ENCODE data around the gene POP5. TPM values are rescaled to one million over a fixed set of nuclear protein-coding genes. Genes with fewer than 3 reads are reported as not detected.

Gene POP5
- total RNA-seq, 1 experiment from 2014 or later: 43.7 TPM

- Histone ChIP-seq H3K9me3 (ENCODE audit: control insufficient read depth, insufficient read depth, low read depth, low read length) (no peaks in the 10 kb centered on the region), H3K27ac (ENCODE audit: low read length) (no peak overlapping the region), H3K4me3 (ENCODE audit: low read depth in 2 of 2, low read length in 2 of 2) (no peak overlapping the region), H3K4me1 (ENCODE audit: control insufficient read depth, insufficient read depth, low read length) (peaks cover 8% of the 10 kb centered on the region), H3K27me3 (ENCODE audit: control insufficient read depth, insufficient read depth, low read length) (no peaks in the 10 kb centered on the region), H3K36me3 (ENCODE audit: control insufficient read depth, insufficient read depth, low read length) (no peaks in the 10 kb centered on the region)
- BruUV-seq (replicated peaks): no TSS peak
- in situ Hi-C loops (cut with HindIII; ENCODE audit: low pct_unique_long_range_greater_than_20kb, low sequenced_read_pairs) (no loop called here), intact Hi-C loops (cut with micrococcal nuclease; ENCODE audit: unreplicated experiment) (no loop called here)
- DNase-seq (ENCODE audit: low read depth, low spot score): no peak
- POLR2A ChIA-PET: no interaction called here
- no peak for ATAC-seq
- CTCF ChIA-PET: interaction anchor here (0.6 kb wide), 1 partner anchor 113 kb away, joined by 7 read pairs; no protein-coding TSS in a partner anchor
- TF ChIP-seq REST (IDR thresholded peaks at IDR 0.05; ENCODE audit: insufficient read depth in 1 of 2, low read depth in 2 of 2, low read length in 1 of 2): no peak
- TF ChIP-seq CTCF (IDR thresholded peaks at IDR 0.05): no peak
- no peak for TF ChIP-seq SIN3A (IDR thresholded peaks at IDR 0.05; ENCODE audit: borderline replicate concordance, insufficient read depth, low read depth, low read length)
- TF ChIP-seq POLR2AphosphoS5 (IDR thresholded peaks at IDR 0.05; ENCODE audit: low read depth, low read length): no peak
- no peak for TF ChIP-seq TCF7L2 (IDR thresholded peaks at IDR 0.05; ENCODE audit: low read depth, low read length)
Measured at GRCh38 chr12:120596901-120597300, 15.7 kb upstream of the POP5 start.

GRCh38 chr12:120592121-120593049 lies 11.2 kb upstream of the POP5 start:
- Histone ChIP-seq H3K27ac (ENCODE audit: low read length) (no peak overlapping the region), H3K9me3 (ENCODE audit: control insufficient read depth, insufficient read depth, low read depth, low read length) (no peaks in the 10 kb centered on the region), H3K4me1 (ENCODE audit: control insufficient read depth, insufficient read depth, low read length) (no peaks in the 10 kb centered on the region), H3K27me3 (ENCODE audit: control insufficient read depth, insufficient read depth, low read length) (no peaks in the 10 kb centered on the region), H3K36me3 (ENCODE audit: control insufficient read depth, insufficient read depth, low read length) (no peaks in the 10 kb centered on the region), H3K4me3 (ENCODE audit: low read depth in 2 of 2, low read length in 2 of 2) (no peak overlapping the region)
- in situ Hi-C loops (cut with HindIII; ENCODE audit: low pct_unique_long_range_greater_than_20kb, low sequenced_read_pairs) (no loop called here), intact Hi-C loops (cut with micrococcal nuclease; ENCODE audit: unreplicated experiment) (no loop called here)
- ATAC-seq (no peak), DNase-seq (ENCODE audit: low read depth, low spot score) (no peak)
- ChIA-PET POLR2A (no interaction called here), CTCF (interaction anchor here (1.4 kb wide), 1 partner anchor 57 kb away, joined by 3 read pairs; no protein-coding TSS in a partner anchor)
- TF ChIP-seq TCF7L2 (IDR thresholded peaks at IDR 0.05; ENCODE audit: low read depth, low read length) (no peak), SIN3A (IDR thresholded peaks at IDR 0.05; ENCODE audit: borderline replicate concordance, insufficient read depth, low read depth, low read length) (no peak), POLR2AphosphoS5 (IDR thresholded peaks at IDR 0.05; ENCODE audit: low read depth, low read length) (no peak), CTCF (IDR thresholded peaks at IDR 0.05) (no peak), REST (IDR thresholded peaks at IDR 0.05; ENCODE audit: insufficient read depth in 1 of 2, low read depth in 2 of 2, low read length in 1 of 2) (no peak)
- no TSS peak for BruUV-seq (replicated peaks)
